HS-27A (cell line): ENCODE results near the gene EMC1.
"Not testable (repeated sequence)": the region's sequence is repeated elsewhere in the genome, so short reads cannot be mapped to it uniquely, and the experiment has no call there.

Experiments
- DNase-seq: peaks from one replicate; pipeline ENCODE4 v3.0.0-alpha.2; 2012; ENCODE audit warnings: low read depth, missing footprints

EMC1 gene

GRCh38 chr1:19216585-19216984 is 34.7 kb downstream of the EMC1 start:
- not testable (repeated sequence) for DNase-seq

- no peak for DNase-seq
These were observed 37.7 kb downstream of the EMC1 start for GRCh38 chr1:19213580-19213979.

- DNase-seq: no peak
These were observed 39.2 kb downstream of the EMC1 start for GRCh38 chr1:19212167-19212566.

- peak; percentile 15 for DNase-seq
These were observed 40.4 kb downstream of the EMC1 start for GRCh38 chr1:19210772-19211549.

- DNase-seq: peak; percentile 87
These were observed 41.1 kb downstream of the EMC1 start, which contains the start of gene UBR4 for GRCh38 chr1:19209990-19210771. UBR4 (minus strand) TSS chr1:19210266; CDS start chr1:19210248, 18 bp downstream.

GRCh38 chr1:19209439-19209989 is 41.8 kb downstream of the EMC1 start:
- DNase-seq: peak; percentile 17

- DNase-seq: peak; percentile 20
These were observed 42.5 kb downstream of the EMC1 start for GRCh38 chr1:19208710-19209438.

GRCh38 chr1:19206947-19207346 is 44.4 kb downstream of the EMC1 start:
- DNase-seq: no peak

- no peak for DNase-seq
These were observed 45.5 kb downstream of the EMC1 start for GRCh38 chr1:19205845-19206244.

- no peak for DNase-seq
These were observed 45.9 kb downstream of the EMC1 start for GRCh38 chr1:19205403-19205802.

- DNase-seq: no peak
These were observed 46.7 kb downstream of the EMC1 start for GRCh38 chr1:19204446-19205266.

- DNase-seq: peak; percentile 31
These were observed 47.9 kb downstream of the EMC1 start for GRCh38 chr1:19203440-19203839.

GRCh38 chr1:19202396-19202795 is 48.9 kb downstream of the EMC1 start:
- DNase-seq: no peak

- no peak for DNase-seq
These were observed 51.2 kb downstream of the EMC1 start for GRCh38 chr1:19199969-19200604.

GRCh38 chr1:19199329-19199968 is 51.9 kb downstream of the EMC1 start:
- DNase-seq: no peak

GRCh38 chr1:19198820-19199219 is 52.5 kb downstream of the EMC1 start:
- no peak for DNase-seq

- no peak for DNase-seq
These were observed 53.5 kb downstream of the EMC1 start for GRCh38 chr1:19197845-19198244.

GRCh38 chr1:19196331-19196730 is 55.0 kb downstream of the EMC1 start:
- DNase-seq: no peak

GRCh38 chr1:19193004-19193403 is 58.3 kb downstream of the EMC1 start:
- DNase-seq: no peak

- no peak for DNase-seq
These were observed 59.5 kb downstream of the EMC1 start for GRCh38 chr1:19191811-19192210.
